K562 (cell line): ENCODE measurements around the gene DNAJC18. TPM values are rescaled to one million over a fixed set of nuclear protein-coding genes. Genes with fewer than 3 reads are reported as not detected.

ENCODE experiments used
- ATAC-seq: fragments of 200-7000 bp; cut with Tn5 transposase; 3 replicates; pipeline ENCODE4 v1.9.1; 2020; ENCODE audit warnings: moderate library complexity
- BruUV-seq: library from RNA; stranded (reverse); fragments of 400-500 nt; replicated peaks from 2 replicates; lab custom pipeline; 2021; lab: Mats Ljungman, UMichigan
- CTCF ChIA-PET: fragments of 300-600 bp; formaldehyde crosslinking; extraction: SDS; loops from one replicate; lab custom pipeline; 2021; ENCODE audit warnings: low intra/inter-chr PET ratio; lab: Yijun Ruan, JAX
- POLR2A ChIA-PET: fragments of 300-600, 350-650 bp; sonication (Branson Sonifier 250); formaldehyde crosslinking; extraction: SDS; loops from one replicate; lab custom pipeline; 2021; ENCODE audit warnings: antibody characterized with exemption, inconsistent platforms; lab: Yijun Ruan, JAX
- DNase-seq, 4 experiments: peaks; one replicate each; pipeline versions ENCODE4 v3.0.0 to v3.0.0-alpha.2; 2011 to 2018; ENCODE audit warnings: low spot score in 3 of 4, mixed read lengths in 3 of 4; ENCODE audit errors: extremely low read depth in 1 of 4
- FAIRE-seq: peaks from 2 replicates; lab custom pipeline; 2011; peaks lifted over from hg19 to GRCh38; lab: Jason Lieb, UNC
- H2AFZ ChIP-seq: 2 replicates; pipeline ENCODE4 v1.6.0; 2011; ENCODE audit warnings: low read depth, low read length, control low read depth, inconsistent platforms
- H3K27ac ChIP-seq: fragments of 200-600 bp; 3 replicates; pipeline ENCODE4 v1.8.0; 2011; ENCODE audit warnings: low read depth, mild to moderate bottlenecking, control low read depth, inconsistent platforms, low read length, moderate library complexity, mixed read lengths; ENCODE audit errors: extremely low read depth
- H3K27me3 ChIP-seq, 2 experiments: fragments of 300-600 bp in 1 of 2; 2 replicates in 1 of 2; 3 replicates in 1 of 2; pipeline versions ENCODE4 v1.6.0 to v1.8.0; 2011; ENCODE audit warnings: inconsistent platforms in 2 of 2, low read length in 2 of 2, mild to moderate bottlenecking in 1 of 2, mixed read lengths in 1 of 2, moderate library complexity in 1 of 2; ENCODE audit not compliant: control insufficient read depth in 2 of 2, insufficient read depth in 2 of 2
- H3K36me3 ChIP-seq: fragments of 300-600 bp; 3 replicates; pipeline ENCODE4 v1.8.0; 2011; ENCODE audit warnings: mild to moderate bottlenecking, low read length, inconsistent platforms; ENCODE audit not compliant: control insufficient read depth, insufficient read depth
- H3K4me1 ChIP-seq, 2 experiments: fragments of 200-600 bp in 1 of 2; replicated peaks in 1 of 2; 2 replicates in 1 of 2; 3 replicates in 1 of 2; pipeline versions ENCODE4 v1.5.1 to v1.8.0; 2011; ENCODE audit warnings: inconsistent platforms in 2 of 2, low read length in 2 of 2, mild to moderate bottlenecking in 1 of 2, mixed read lengths in 1 of 2, moderate library complexity in 1 of 2; ENCODE audit not compliant: control insufficient read depth in 2 of 2, insufficient read depth in 2 of 2
- H3K4me2 ChIP-seq: 2 replicates; pipeline ENCODE4 v1.6.1; 2011; ENCODE audit warnings: low read length, control low read depth, inconsistent platforms, mixed read lengths; ENCODE audit not compliant: insufficient read depth
- H3K4me3 ChIP-seq: fragments of 200-600 bp; sonication (generic), shearing (Covaris generic); 2 replicates; pipeline ENCODE4 v1.5.1; 2016; ENCODE audit warnings: control low read depth, inconsistent platforms
- H3K79me2 ChIP-seq: fragments of 200-600 bp; 3 replicates; pipeline ENCODE4 v1.8.0; 2011; ENCODE audit warnings: low read length, inconsistent platforms; ENCODE audit not compliant: control insufficient read depth, insufficient read depth
- H3K9ac ChIP-seq, 2 experiments: 2 replicates each; pipeline versions ENCODE4 v1.6.0 to v1.6.1; 2011; ENCODE audit warnings: low read depth in 2 of 2, low read length in 2 of 2, control low read depth in 1 of 2, inconsistent platforms in 1 of 2, mild to moderate bottlenecking in 1 of 2, mixed read lengths in 1 of 2; ENCODE audit not compliant: insufficient read depth in 1 of 2
- H3K9me1 ChIP-seq: one replicate; pipeline ENCODE4 v1.6.0; 2011; ENCODE audit warnings: inconsistent platforms, mild to moderate bottlenecking, low read length, moderate library complexity; ENCODE audit not compliant: control insufficient read depth, insufficient read depth
- H3K9me3 ChIP-seq: replicated peaks from 2 replicates; pipeline ENCODE4 v1.5.1; 2011; ENCODE audit warnings: low read depth, low read length, inconsistent platforms; ENCODE audit not compliant: control insufficient read depth, insufficient read depth
- H4K20me1 ChIP-seq: replicated peaks from 2 replicates; pipeline ENCODE4 v1.6.1; 2011; ENCODE audit warnings: low read length, inconsistent platforms, mixed read lengths; ENCODE audit not compliant: control insufficient read depth, insufficient read depth
- ARID4B ChIP-seq: sonication (generic); formaldehyde crosslinking; IDR thresholded peaks from 2 replicates; pipeline ENCODE4 v1.8.0; 2022; ENCODE audit warnings: mild to moderate bottlenecking, missing genetic modification reagents
- ASH1L ChIP-seq: fragments of 450-650 bp; IDR thresholded peaks from 2 replicates; pipeline ENCODE4 v1.6.1; 2018; ENCODE audit warnings: borderline replicate concordance, mild to moderate bottlenecking, low read depth; ENCODE audit not compliant: partially characterized antibody
- CHAMP1 ChIP-seq: fragments of 450-650 bp; IDR thresholded peaks from 2 replicates; pipeline ENCODE4 v1.6.1; 2016; ENCODE audit warnings: mild to moderate bottlenecking
- POLR2H ChIP-seq: IDR thresholded peaks from 2 replicates; pipeline ENCODE4 v1.6.1; 2016; ENCODE audit warnings: missing genetic modification characterization, low read depth, mild to moderate bottlenecking, control low read depth, missing compliant biosample characterization, moderate library complexity
- SAFB2 ChIP-seq: fragments of 200-400 bp; formaldehyde crosslinking; IDR thresholded peaks from 2 replicates; pipeline ENCODE4 v1.6.1; 2018; ENCODE audit warnings: borderline replicate concordance, low read length, low read depth, moderate library complexity; ENCODE audit not compliant: severe bottlenecking
- TAF15 ChIP-seq: fragments of 200-400 bp; formaldehyde crosslinking; IDR thresholded peaks from 2 replicates; pipeline ENCODE4 v1.6.1; 2017; ENCODE audit warnings: mild to moderate bottlenecking, low read depth, low read length, moderate library complexity
- YY1 ChIP-seq, 3 experiments: IDR thresholded peaks; 2 replicates each; pipeline ENCODE4 v1.6.1; 2011; ENCODE audit warnings: low read length in 2 of 3, mild to moderate bottlenecking in 2 of 3, moderate library complexity in 2 of 3, borderline replicate concordance in 1 of 3, control low read depth in 1 of 3, low read depth in 1 of 3; ENCODE audit not compliant: insufficient read depth in 3 of 3, insufficient replicate concordance in 2 of 3, control insufficient read depth in 1 of 3, insufficient read length in 1 of 3; ENCODE audit errors: extremely low read depth in 1 of 3
- ZKSCAN8 ChIP-seq: fragments of 200-800 bp; sonication (Bioruptor generic); IDR thresholded peaks from 2 replicates; pipeline ENCODE4 v1.6.1; 2016; ENCODE audit warnings: missing genetic modification characterization, missing compliant biosample characterization
- WGBS: fragments of 100-300 bp; shearing (Covaris generic); methylation state at CpG from one replicate; pipeline ENCODE4 v1.1.6; 2016; ENCODE audit warnings: low coverage, mixed read lengths; ENCODE audit not compliant: insufficient coverage; ENCODE audit errors: missing lambda C conversion rate; 5-methylcytosine and 5-hydroxymethylcytosine counted together
- in situ Hi-C: fragments of 300-500 bp; cut with MboI; formaldehyde crosslinking; loops from 4 replicates; pipeline ENCODE4 v1.15.0; 2018; ENCODE audit warnings: inconsistent platforms, mixed read lengths
- intact Hi-C: fragments of 100-400 bp; cut with micrococcal nuclease; formaldehyde crosslinking; loops from 2 replicates; pipeline ENCODE4 v1.14.2; 2022
- polyA plus RNA-seq, 8 experiments: library from polyadenylated mRNA; depleted of rRNA in 4 of 8; stranded (reverse) in 5 of 8; unstranded in 3 of 8; fragments of >200 nt; fragmentation: Nextera tagmentation in 2 of 8; fragmentation: Illumina TruSeq in 1 of 8; extraction: Ambion mirVana in 2 of 8; extraction: Trizol in 1 of 8; gene quantifications; 2 replicates each; pipeline versions ENCODE4 v1.2.1 to v1.2.3, GENCODE V29; 2011 to 2014; ENCODE audit warnings: inconsistent platforms in 1 of 8, missing spikeins in 1 of 8
- total RNA-seq, 7 experiments: library from RNA; depleted of rRNA in 6 of 7; stranded (reverse); fragments of >200 nt in 6 of 7; fragmentation: Illumina TruSeq in 2 of 7; extraction: Trizol in 2 of 7; gene quantifications; 2 replicates each; pipeline versions ENCODE4 v1.2.1 to v1.2.3, GENCODE V29; 2011 to 2021; ENCODE audit warnings: low replicate concordance in 1 of 7

Gene DNAJC18
- total and polyA plus RNA-seq, 9 of the 15 experiments (the other 6 are each of a cell fraction or from before 2014, with no cell fraction given): 1.5 to 13.3 (median 7.5) TPM

- CTCF ChIA-PET: no interaction called here
- Histone ChIP-seq H3K9me3 (no peaks in the 10 kb centered on the region; the same call in 1 of the 2 replicates), H4K20me1 (no peaks in the 10 kb centered on the region), H3K4me3 (no peak overlapping the region), H3K36me3 (0 out of 3 replicates have a peak, but pooled peaks cover 2% of the 10 kb centered on the region), H3K27me3 (no peaks in the 10 kb centered on the region), H3K4me2 (no peak overlapping the region), H3K9me1 (no peaks in the 10 kb centered on the region), H3K27ac (no peak overlapping the region), H3K4me1 (peaks cover 9% of the 10 kb centered on the region in 2 experiments), H2AFZ (no peak overlapping the region), H3K79me2 (no peaks in the 10 kb centered on the region), H3K9ac (no peak overlapping the region)
- ATAC-seq (0 out of 3 replicates have a peak, but pooled peaks have one; percentile 16), DNase-seq (no peak), FAIRE-seq (no peak)
- TF ChIP-seq ASH1L: no peak
- TF ChIP-seq ZKSCAN8 (CRISPR knock-in tag): no peak
- peak in 2 of 3 experiments; percentile 42 to 61 for TF ChIP-seq YY1 (IDR thresholded peaks at IDR 0.05; ENCODE audit: borderline replicate concordance in 1 of 3, control insufficient read depth in 1 of 3, extremely low read depth in 1 of 3, insufficient read depth in 3 of 3, insufficient read length in 1 of 3, insufficient replicate concordance in 2 of 3, low read depth in 1 of 3, low read length in 2 of 3)
- TF ChIP-seq TAF15: no peak
- no peak for TF ChIP-seq CHAMP1
- no peak for TF ChIP-seq ARID4B (CRISPR knock-in tag)
- no peak for TF ChIP-seq POLR2H
- no peak for TF ChIP-seq SAFB2
- intact Hi-C loops: no loop called here
- BruUV-seq: no TSS peak
- in situ Hi-C loops: no loop called here
- whole genome bisulfite sequencing: 43% methylated on average over 6 of the region's 8 CpGs
- POLR2A ChIA-PET: interaction anchor here (0.6 to 1.0 kb wide), 2 partner anchors 9 to 810 kb away, joined by 3 to 5 read pairs; no protein-coding TSS in a partner anchor
Measured at GRCh38 chr5:139396691-139397090, 42.6 kb downstream of the DNAJC18 start.
